Mucosa of stomach (tissue), 1 donor: Measurements from ENCODE around the gene NUMA1.

Experiments
- H3K27me3 ChIP-seq: one replicate; pipeline ENCODE4 v1.7.0; 2013; ENCODE audit warnings: mild to moderate bottlenecking, low read length; ENCODE audit not compliant: control insufficient read depth, insufficient read depth
- H3K36me3 ChIP-seq: one replicate; pipeline ENCODE4 v1.7.0; 2013; ENCODE audit warnings: low read length; ENCODE audit not compliant: control insufficient read depth, insufficient read depth
- H3K4me1 ChIP-seq: one replicate; pipeline ENCODE4 v1.7.0; 2013; ENCODE audit warnings: mild to moderate bottlenecking, low read length; ENCODE audit not compliant: control insufficient read depth, insufficient read depth
- H3K4me3 ChIP-seq: one replicate; pipeline ENCODE4 v1.7.0; 2013; ENCODE audit warnings: low read length
- H3K9ac ChIP-seq: one replicate; pipeline ENCODE4 v1.7.0; 2013; ENCODE audit warnings: mild to moderate bottlenecking, low read length, moderate library complexity
- H3K9me3 ChIP-seq: one replicate; pipeline ENCODE4 v1.7.0; 2013; ENCODE audit warnings: mild to moderate bottlenecking, low read length, moderate library complexity; ENCODE audit not compliant: control insufficient read depth
- donor health status: Pancreatic carcinoma.

NUMA1 gene

GRCh38 chr11:72091292-72091691 is 10.9 kb upstream of the NUMA1 start:
- Histone ChIP-seq H3K4me1 (peaks cover 9% of the 10 kb centered on the region), H3K4me3 (no peak overlapping the region), H3K9ac (peak overlapping the region; percentile 28)

DNA sequence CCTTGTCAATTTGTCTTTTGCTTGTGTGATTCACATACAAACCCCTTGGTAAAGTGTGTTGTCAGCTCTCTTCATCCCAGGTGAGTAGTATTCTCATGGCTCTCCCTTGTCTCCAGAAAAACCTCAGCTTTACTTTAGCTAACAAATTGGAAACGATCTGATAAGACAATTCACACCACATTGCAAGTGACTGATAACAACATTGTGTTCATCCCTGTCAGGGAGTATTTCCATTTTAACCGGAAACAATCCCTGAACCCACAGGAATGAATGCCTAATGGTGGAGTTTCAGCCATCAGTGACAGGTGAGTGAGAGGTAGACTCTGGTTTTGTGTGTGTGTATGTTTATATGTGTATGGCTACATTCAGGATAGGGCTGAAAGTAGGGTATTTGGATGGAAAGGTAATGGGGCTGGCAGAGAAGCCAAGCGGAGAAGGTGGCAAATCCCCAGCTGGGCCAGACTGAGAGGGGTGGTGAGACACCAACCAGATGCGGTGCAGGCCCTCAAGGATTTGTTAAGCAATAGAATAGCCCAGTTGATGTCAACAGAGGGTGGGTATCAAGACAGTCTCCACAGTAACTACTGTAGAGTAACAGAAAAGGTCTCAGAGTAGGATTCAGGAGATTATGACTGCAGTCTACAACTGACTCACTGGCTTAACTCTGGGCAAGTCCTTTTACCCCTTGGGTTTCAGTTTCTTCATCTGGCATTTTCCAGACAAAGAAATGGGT is 7.9 kb upstream of the NUMA1 start:
- Histone ChIP-seq H3K9ac (no peak overlapping the region), H3K27me3 (no peaks in the 10 kb centered on the region), H3K36me3 (no peaks in the 10 kb centered on the region), H3K9me3 (no peaks in the 10 kb centered on the region), H3K4me3 (no peak overlapping the region), H3K4me1 (peaks cover 9% of the 10 kb centered on the region)

More at GRCh38 chr11:72091292-72091691, 10.9 kb upstream of the NUMA1 start:
- Histone ChIP-seq H3K9me3 (no peaks in the 10 kb centered on the region), H3K27me3 (no peaks in the 10 kb centered on the region), H3K36me3 (peaks cover 4% of the 10 kb centered on the region)

DNA sequence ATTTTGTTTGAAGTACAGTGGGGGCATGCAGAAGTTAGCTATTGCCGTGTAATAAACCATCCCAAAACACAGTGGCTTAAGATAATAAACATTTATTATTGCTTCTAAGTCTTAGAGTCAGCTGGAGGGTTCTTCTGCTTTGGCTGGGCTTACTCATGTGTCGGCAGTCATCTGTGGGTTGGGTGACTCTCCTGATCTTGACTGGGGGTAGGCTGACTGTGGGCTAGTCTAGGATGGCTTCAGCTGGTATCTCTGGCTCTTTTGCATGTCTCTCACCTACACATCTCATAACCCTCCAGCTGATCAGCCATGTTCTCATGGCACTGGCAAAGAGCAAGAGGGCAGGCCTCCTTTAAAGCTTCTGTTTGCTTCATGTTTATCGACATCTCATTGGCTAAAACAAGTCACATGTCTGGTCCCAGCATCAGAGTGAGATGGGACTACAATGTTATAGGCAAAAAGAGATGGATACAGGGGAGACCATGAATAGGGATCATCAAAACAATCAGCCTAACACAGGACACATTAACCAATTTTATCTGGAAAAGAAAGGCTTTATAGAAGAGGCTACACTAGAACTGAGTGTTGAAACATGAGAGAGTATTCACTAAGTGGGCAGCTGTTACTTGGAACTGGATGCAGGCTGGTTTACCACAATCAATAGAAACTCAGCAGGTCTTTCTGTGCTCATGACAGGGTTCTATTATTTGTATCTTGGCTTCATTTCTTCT is 5.4 kb upstream of the NUMA1 start:
- no peak overlapping the region for H3K9ac ChIP-seq
- H3K27me3 ChIP-seq, result no peaks in the 10 kb centered on the region
- no peaks in the 10 kb centered on the region for H3K36me3 ChIP-seq
- no peaks in the 10 kb centered on the region for H3K9me3 ChIP-seq
- H3K4me3 ChIP-seq, result no peak overlapping the region
- peaks cover 15% of the 10 kb centered on the region for H3K4me1 ChIP-seq

DNA sequence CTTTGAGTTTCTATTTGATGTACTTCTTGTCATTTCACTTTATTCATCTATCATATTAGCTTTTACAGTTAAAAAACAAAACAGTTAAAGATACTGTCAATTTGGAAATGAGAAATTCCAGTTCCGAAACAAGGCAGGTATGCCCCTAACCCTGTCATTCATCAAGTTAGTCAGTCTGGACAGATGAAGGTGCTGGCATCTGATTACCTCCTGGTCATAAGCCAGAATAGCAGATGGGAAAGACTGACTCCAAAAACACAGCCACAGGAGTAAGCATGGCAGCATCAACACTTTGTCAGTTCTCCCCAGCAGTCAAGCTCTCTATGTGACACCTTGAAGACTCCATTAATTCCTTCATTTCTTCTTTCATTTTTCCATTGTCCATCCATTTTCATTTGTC is 4.6 kb upstream of the NUMA1 start:
- no peaks in the 10 kb centered on the region for H3K36me3 ChIP-seq
- no peaks in the 10 kb centered on the region for H3K9me3 ChIP-seq
- peaks cover 15% of the 10 kb centered on the region for H3K4me1 ChIP-seq
- H3K4me3 ChIP-seq, result no peak overlapping the region
- H3K27me3 ChIP-seq, result no peaks in the 10 kb centered on the region
- H3K9ac ChIP-seq, result no peak overlapping the region

GRCh38 chr11:72084076-72084475 is 3.7 kb upstream of the NUMA1 start:
- no peaks in the 10 kb centered on the region for H3K9me3 ChIP-seq
- peaks cover 15% of the 10 kb centered on the region for H3K4me1 ChIP-seq
- H3K9ac ChIP-seq, result no peak overlapping the region
- no peaks in the 10 kb centered on the region for H3K27me3 ChIP-seq
- H3K36me3 ChIP-seq, result no peaks in the 10 kb centered on the region
- H3K4me3 ChIP-seq, result no peak overlapping the region

DNA sequence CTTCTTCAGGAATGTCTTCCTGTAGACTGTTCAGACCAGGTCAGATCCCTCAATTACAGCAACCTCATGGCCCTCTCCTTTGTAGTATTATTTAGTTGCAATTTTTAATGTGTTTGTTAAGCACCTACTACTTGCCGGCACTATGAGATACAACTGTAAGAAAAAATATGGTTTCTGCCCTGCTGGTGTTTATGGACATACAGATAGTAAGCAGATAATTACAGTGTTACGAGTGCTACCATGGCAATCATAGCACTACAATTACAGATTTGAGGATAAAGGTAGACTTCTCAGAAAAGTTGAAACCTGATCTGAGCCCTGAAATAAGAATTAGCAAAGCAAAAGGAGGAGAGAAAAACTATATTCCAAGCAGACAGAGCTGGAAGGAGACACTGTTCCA is 3.1 kb upstream of the NUMA1 start:
- H3K4me1 ChIP-seq, result peaks cover 15% of the 10 kb centered on the region
- H3K9me3 ChIP-seq, result no peaks in the 10 kb centered on the region
- no peak overlapping the region for H3K4me3 ChIP-seq
- H3K27me3 ChIP-seq, result no peaks in the 10 kb centered on the region
- no peak overlapping the region for H3K9ac ChIP-seq
- no peaks in the 10 kb centered on the region for H3K36me3 ChIP-seq

- Histone ChIP-seq H3K4me3 (no peak overlapping the region), H3K9ac (peak overlapping the region; percentile 5), H3K9me3 (no peaks in the 10 kb centered on the region), H3K4me1 (peaks cover 15% of the 10 kb centered on the region), H3K36me3 (no peaks in the 10 kb centered on the region), H3K27me3 (no peaks in the 10 kb centered on the region)
Observed at GRCh38 chr11:72081821-72082453, 1.6 kb upstream of the NUMA1 start.

- H3K9me3 ChIP-seq, result no peaks in the 10 kb centered on the region
- H3K36me3 ChIP-seq, result no peaks in the 10 kb centered on the region
- H3K27me3 ChIP-seq, result no peaks in the 10 kb centered on the region
- H3K4me3 ChIP-seq, result peak overlapping the region; percentile 86
- H3K9ac ChIP-seq, result peak overlapping the region; percentile 81
- H3K4me1 ChIP-seq, result peaks cover 15% of the 10 kb centered on the region
Observed at GRCh38 chr11:72081184-72081644, 872 bp upstream of the NUMA1 start.

GRCh38 chr11:72079819-72080325 is 470 bp downstream of the NUMA1 start:
- H3K9ac ChIP-seq, result peak overlapping the region; percentile 81

GRCh38 chr11:72078477-72078876 is 1.9 kb downstream of the NUMA1 start:
- Histone ChIP-seq H3K4me1 (peaks cover 15% of the 10 kb centered on the region), H3K9ac (peak overlapping the region; percentile 81), H3K36me3 (no peaks in the 10 kb centered on the region), H3K9me3 (no peaks in the 10 kb centered on the region), H3K27me3 (no peaks in the 10 kb centered on the region), H3K4me3 (no peak overlapping the region)

More at GRCh38 chr11:72079819-72080325, 470 bp downstream of the NUMA1 start:
- H3K4me1 ChIP-seq, result peaks cover 15% of the 10 kb centered on the region
- H3K4me3 ChIP-seq, result peak overlapping the region; percentile 86
- no peaks in the 10 kb centered on the region for H3K27me3 ChIP-seq
- H3K9me3 ChIP-seq, result no peaks in the 10 kb centered on the region
- no peaks in the 10 kb centered on the region for H3K36me3 ChIP-seq

GRCh38 chr11:72075756-72076155 is 4.6 kb downstream of the NUMA1 start:
- peaks cover 2% of the 10 kb centered on the region for H3K4me1 ChIP-seq
- H3K9me3 ChIP-seq, result no peaks in the 10 kb centered on the region
- H3K9ac ChIP-seq, result no peak overlapping the region
- H3K4me3 ChIP-seq, result no peak overlapping the region
- no peaks in the 10 kb centered on the region for H3K27me3 ChIP-seq
- no peaks in the 10 kb centered on the region for H3K36me3 ChIP-seq

- Histone ChIP-seq H3K36me3 (no peaks in the 10 kb centered on the region), H3K27me3 (no peaks in the 10 kb centered on the region), H3K9me3 (no peaks in the 10 kb centered on the region), H3K4me3 (no peak overlapping the region), H3K9ac (peak overlapping the region; percentile 55), H3K4me1 (peaks cover 9% of the 10 kb centered on the region)
Observed at GRCh38 chr11:72075109-72075508, 5.2 kb downstream of the NUMA1 start.
